IMR-90 (cell line): Measurements from ENCODE around the gene VOPP1. TPM values are rescaled to one million over a fixed set of nuclear protein-coding genes. Genes with fewer than 3 reads are reported as not detected.

ENCODE experiments used
- ATAC-seq: fragments of 200-7000 bp; cut with Tn5 transposase; 2 replicates; pipeline ENCODE4 v1.9.1; 2020; ENCODE audit warnings: low read depth, mild to moderate bottlenecking, moderate library complexity
- BruUV-seq: library from RNA; stranded (reverse); fragments of 400-500 nt; replicated peaks from 2 replicates; lab custom pipeline; 2021; lab: Mats Ljungman, UMichigan
- CTCF ChIA-PET: fragments of 300-600 bp; formaldehyde crosslinking; extraction: SDS; loops from one replicate; lab custom pipeline; 2021; ENCODE audit warnings: antibody characterized with exemption; lab: Yijun Ruan, JAX
- POLR2A ChIA-PET: fragments of 300-600 bp; sonication (Branson Sonifier 250); formaldehyde crosslinking; loops from one replicate; lab custom pipeline; 2022; ENCODE audit warnings: antibody characterized with exemption; ENCODE audit not compliant: unreplicated experiment; lab: Charles Lee
- DNase-seq: peaks from one replicate; pipeline ENCODE4 v3.0.0; 2013
- H2AFZ ChIP-seq: replicated peaks from 2 replicates; pipeline ENCODE3; 2013; ENCODE audit warnings: low read length, mild to moderate bottlenecking; ENCODE audit not compliant: poor library complexity
- H2AK5ac ChIP-seq: 2 replicates; pipeline ENCODE4 v1.6.1; 2013; ENCODE audit warnings: low read depth, low read length, inconsistent platforms
- H2AK9ac ChIP-seq: replicated peaks from 2 replicates; pipeline ENCODE3; 2013; ENCODE audit warnings: mild to moderate bottlenecking, low read depth, low read length, moderate library complexity; ENCODE audit not compliant: poor library complexity
- H2BK120ac ChIP-seq: 2 replicates; pipeline ENCODE4 v1.6.1; 2013; ENCODE audit warnings: low read depth, low read length, inconsistent platforms
- H2BK15ac ChIP-seq: 3 replicates; pipeline ENCODE4 v1.6.1; 2013; ENCODE audit warnings: low read depth, low read length, inconsistent platforms
- H2BK20ac ChIP-seq: 2 replicates; pipeline ENCODE4 v1.6.1; 2013; ENCODE audit warnings: low read depth, mild to moderate bottlenecking, inconsistent platforms, low read length, moderate library complexity
- H2BK5ac ChIP-seq: 2 replicates; pipeline ENCODE4 v1.6.1; 2013; ENCODE audit warnings: mild to moderate bottlenecking, low read depth, low read length, inconsistent platforms; ENCODE audit not compliant: poor library complexity, severe bottlenecking
- H3K14ac ChIP-seq: replicated peaks from 2 replicates; pipeline ENCODE4 v1.6.1; 2013; ENCODE audit warnings: low read depth, low read length, inconsistent platforms
- H3K18ac ChIP-seq: 2 replicates; pipeline ENCODE4 v1.6.1; 2013; ENCODE audit warnings: low read depth, low read length, control low read depth
- H3K23ac ChIP-seq: 2 replicates; pipeline ENCODE4 v1.6.1; 2013; ENCODE audit warnings: low read depth, low read length, inconsistent platforms
- H3K27ac ChIP-seq: 2 replicates; pipeline ENCODE4 v1.5.1; 2013; ENCODE audit warnings: mild to moderate bottlenecking, control low read depth, low read length; ENCODE audit not compliant: insufficient read depth
- H3K27me3 ChIP-seq: 2 replicates; pipeline ENCODE4 v1.6.1; 2013; ENCODE audit warnings: low read length; ENCODE audit not compliant: control insufficient read depth, insufficient read depth
- H3K36me3 ChIP-seq: 2 replicates; pipeline ENCODE4 v1.6.1; 2013; ENCODE audit warnings: low read length, mixed read lengths; ENCODE audit not compliant: control insufficient read depth, insufficient read depth
- H3K4ac ChIP-seq: 2 replicates; pipeline ENCODE4 v1.6.1; 2013; ENCODE audit warnings: low read depth, low read length, inconsistent platforms
- H3K4me1 ChIP-seq: 2 replicates; pipeline ENCODE4 v1.6.1; 2013; ENCODE audit warnings: low read length, mixed read lengths; ENCODE audit not compliant: control insufficient read depth, insufficient read depth
- H3K4me2 ChIP-seq: 2 replicates; pipeline ENCODE4 v1.6.1; 2013; ENCODE audit warnings: low read depth, mild to moderate bottlenecking, control low read depth, low read length, moderate library complexity
- H3K4me3 ChIP-seq: 2 replicates; pipeline ENCODE4 v1.5.1; 2013; ENCODE audit warnings: low read depth, mild to moderate bottlenecking, control low read depth, low read length, moderate library complexity; ENCODE audit not compliant: insufficient read depth
- H3K56ac ChIP-seq: 2 replicates; pipeline ENCODE4 v1.6.1; 2013; ENCODE audit warnings: low read length, inconsistent platforms; ENCODE audit not compliant: insufficient read depth; ENCODE audit errors: extremely low read depth
- H3K79me1 ChIP-seq, 2 experiments: 2 replicates each; pipeline ENCODE4 v1.6.1; 2013; ENCODE audit warnings: low read length in 2 of 2, inconsistent platforms in 1 of 2, low read depth in 1 of 2
- H3K9ac ChIP-seq: 2 replicates; pipeline ENCODE4 v1.6.1; 2013; ENCODE audit warnings: low read depth, low read length, control low read depth
- H3K9me1 ChIP-seq: 2 replicates; pipeline ENCODE4 v1.6.1; 2013; ENCODE audit warnings: low read length, inconsistent platforms; ENCODE audit not compliant: insufficient read depth
- H3K9me3 ChIP-seq: 2 replicates; pipeline ENCODE4 v1.6.1; 2013; ENCODE audit warnings: low read length; ENCODE audit not compliant: control insufficient read depth, insufficient read depth
- H4K20me1 ChIP-seq: 2 replicates; pipeline ENCODE4 v1.6.1; 2013; ENCODE audit warnings: low read length, inconsistent platforms; ENCODE audit not compliant: insufficient read depth
- H4K5ac ChIP-seq: 2 replicates; pipeline ENCODE4 v1.6.1; 2013; ENCODE audit warnings: mild to moderate bottlenecking, low read depth, low read length, control low read depth
- H4K8ac ChIP-seq, 2 experiments: 2 replicates each; pipeline ENCODE4 v1.6.1; 2013; ENCODE audit warnings: low read depth in 2 of 2, low read length in 2 of 2, control low read depth in 1 of 2, inconsistent platforms in 1 of 2
- H4K91ac ChIP-seq: 2 replicates; pipeline ENCODE4 v1.6.1; 2013; ENCODE audit warnings: low read depth, low read length, inconsistent platforms; ENCODE audit not compliant: insufficient read depth
- BHLHE40 ChIP-seq: fragments of 150-350 bp; IDR thresholded peaks from 2 replicates; pipeline ENCODE4 v1.6.1; 2016; ENCODE audit warnings: mild to moderate bottlenecking, low read depth, low read length
- CEBPB ChIP-seq: IDR thresholded peaks from 2 replicates; pipeline ENCODE4 v1.6.1; 2012; ENCODE audit warnings: low read depth, low read length, improper control_type of control experiment
- CHD1 ChIP-seq: IDR thresholded peaks from 2 replicates; pipeline ENCODE4 v1.6.1; 2012; ENCODE audit warnings: low read depth, low read length, improper control_type of control experiment
- CTCF ChIP-seq: conservative IDR thresholded peaks from 2 replicates; pipeline ENCODE4 v1.5.1; 2012; ENCODE audit warnings: mild to moderate bottlenecking, low read depth, low read length, improper control_type of control experiment
- ELK1 ChIP-seq: fragments of 150-350 bp; IDR thresholded peaks from 2 replicates; pipeline ENCODE4 v1.6.1; 2016; ENCODE audit warnings: low read depth, mild to moderate bottlenecking, low read length, moderate library complexity, borderline replicate concordance
- FOS ChIP-seq: fragments of 150-350 bp; IDR thresholded peaks from 2 replicates; pipeline ENCODE4 v1.6.1; 2016; ENCODE audit warnings: low read depth, low read length
- MAFK ChIP-seq: IDR thresholded peaks from 2 replicates; pipeline ENCODE4 v1.6.1; 2012; ENCODE audit warnings: low read depth, low read length, improper control_type of control experiment
- MAZ ChIP-seq: IDR thresholded peaks from 2 replicates; pipeline ENCODE4 v1.6.1; 2012; ENCODE audit warnings: low read depth, mild to moderate bottlenecking, low read length, improper control_type of control experiment, moderate library complexity, borderline replicate concordance
- MXI1 ChIP-seq: IDR thresholded peaks from 2 replicates; pipeline ENCODE4 v1.6.1; 2012; ENCODE audit warnings: low read depth, mild to moderate bottlenecking, low read length, moderate library complexity, borderline replicate concordance
- NFE2L2 ChIP-seq: fragments of 150-350 bp; IDR thresholded peaks from 2 replicates; pipeline ENCODE4 v1.6.1; 2016; ENCODE audit warnings: low read depth, mild to moderate bottlenecking, low read length
- POLR2A ChIP-seq: IDR thresholded peaks from 2 replicates; pipeline ENCODE4 v1.6.1; 2012; ENCODE audit warnings: mild to moderate bottlenecking, low read depth, low read length
- RAD21 ChIP-seq: IDR thresholded peaks from 2 replicates; pipeline ENCODE4 v1.6.1; 2012; ENCODE audit warnings: low read length, improper control_type of control experiment
- RCOR1 ChIP-seq: IDR thresholded peaks from 2 replicates; pipeline ENCODE4 v1.6.1; 2012; ENCODE audit warnings: mild to moderate bottlenecking, low read length, improper control_type of control experiment; ENCODE audit not compliant: insufficient replicate concordance
- RFX5 ChIP-seq: IDR thresholded peaks from 2 replicates; pipeline ENCODE4 v1.8.0; 2012; ENCODE audit warnings: low read depth, mild to moderate bottlenecking, low read length, moderate library complexity
- SMC3 ChIP-seq: fragments of 150-350 bp; IDR thresholded peaks from 2 replicates; pipeline ENCODE4 v1.6.1; 2016; ENCODE audit warnings: low read depth, mild to moderate bottlenecking, antibody characterized with exemption, low read length, moderate library complexity
- USF2 ChIP-seq: fragments of 150-350 bp; IDR thresholded peaks from 2 replicates; pipeline ENCODE4 v1.6.1; 2017; ENCODE audit warnings: mild to moderate bottlenecking, antibody characterized with exemption, low read length, low read depth
- WGBS, 2 experiments: methylation state at CpG; one replicate each; pipeline versions ENCODE4 v1.1.5 to v1.1.7; 2013; ENCODE audit warnings: missing lambda C conversion rate in 2 of 2; ENCODE audit not compliant: insufficient read length in 1 of 2; ENCODE audit errors: extremely low coverage in 2 of 2; 5-methylcytosine and 5-hydroxymethylcytosine counted together
- dilution Hi-C: fragments of 300-500 bp; cut with HindIII; formaldehyde crosslinking; loops from one replicate; pipeline ENCODE4 v1.14.3; 2018; ENCODE audit warnings: low sequenced_read_pairs; ENCODE audit not compliant: unreplicated experiment
- in situ Hi-C: fragments of 300-500 bp; cut with MboI; formaldehyde crosslinking; loops from 3 replicates; pipeline ENCODE4 v1.14.3; 2019; ENCODE audit warnings: low sequenced_read_pairs, inconsistent platforms, mixed read lengths
- intact Hi-C: fragments of 100-400 bp; cut with micrococcal nuclease; formaldehyde crosslinking; loops from 2 replicates; pipeline ENCODE4 v1.10.0; 2022
- polyA plus RNA-seq, 3 experiments: library from polyadenylated mRNA; depleted of rRNA; stranded (reverse); fragments of >200 nt; gene quantifications; 2 replicates each; pipeline ENCODE4 v1.2.3, GENCODE V29; 2012; ENCODE audit warnings: low replicate concordance in 1 of 3
- total RNA-seq: library from RNA; depleted of rRNA; stranded (reverse); fragments of >200 nt; gene quantifications from 2 replicates; pipeline ENCODE4 v1.2.3, GENCODE V29; 2012

VOPP1 gene
- total and polyA plus RNA-seq, 2 of the 4 experiments (the other 2 are of a cell fraction) = 60.2 to 94.5 TPM

- TF ChIP-seq MAZ (no peak), POLR2A (no peak), CTCF (no peak), ELK1 (no peak), CEBPB (no peak), SMC3 (no peak), RCOR1 (no peak), CHD1 (no peak), BHLHE40 (no peak), USF2 (no peak), MAFK (no peak), NFE2L2 (no peak), RAD21 (no peak), FOS (no peak), RFX5 (no peak), MXI1 (no peak)
- peak overlapping the region; percentile 52; the same call in 1 of the 2 replicates for H4K91ac ChIP-seq
- dilution Hi-C loops (no loop called here), intact Hi-C loops (no loop called here), in situ Hi-C loops (no loop called here)
- no peak overlapping the region for H3K18ac ChIP-seq
- no peaks in the 10 kb centered on the region for H3K9me3 ChIP-seq
- H3K79me1 ChIP-seq = 0 out of 4 replicates have a peak, but pooled peaks cover 0 to 7% of the 10 kb centered on the region in 2 experiments
- peak overlapping the region; percentile 31 for H2BK5ac ChIP-seq
- H3K4me2 ChIP-seq = peak overlapping the region; percentile 58
- peak; percentile 24 for DNase-seq
- H3K4me1 ChIP-seq = peaks cover 16% of the 10 kb centered on the region
- no peak overlapping the region for H2BK20ac ChIP-seq
- CTCF ChIA-PET = interaction anchor here (1.0 to 1.4 kb wide), 4 partner anchors 9 to 170 kb away, joined by 3 to 4 read pairs (median 3); no protein-coding TSS in a partner anchor
- H4K5ac ChIP-seq = no peak overlapping the region; the same call in 1 of the 2 replicates
- H2AFZ ChIP-seq = peak overlapping the region; percentile 28
- peak overlapping the region; percentile 8 for H2AK9ac ChIP-seq
- peak overlapping the region; percentile 53; the same call in 1 of the 2 replicates for H3K14ac ChIP-seq
- H3K23ac ChIP-seq = peak overlapping the region; percentile 32; the same call in 1 of the 2 replicates
- no peaks in the 10 kb centered on the region for H3K27me3 ChIP-seq
- no peak overlapping the region for H2AK5ac ChIP-seq
- H3K36me3 ChIP-seq = peaks cover 7% of the 10 kb centered on the region
- peak; percentile 5 for ATAC-seq
- BruUV-seq = no TSS peak
- no peak overlapping the region for H3K27ac ChIP-seq
- POLR2A ChIA-PET = no interaction called here
- H3K4ac ChIP-seq = peak overlapping the region; percentile 42; the same call in 1 of the 2 replicates
- peak overlapping the region; percentile 10; the same call in 1 of the 2 replicates for H2BK120ac ChIP-seq
- H4K20me1 ChIP-seq = 0 out of 2 replicates have a peak, but pooled peaks cover 3% of the 10 kb centered on the region
- H3K56ac ChIP-seq = no peak overlapping the region
- no peak overlapping the region for H2BK15ac ChIP-seq
- WGBS, 2 experiments = 55% methylated on average over 3 of the region's 5 CpGs; no CpG with 5 or more reads in 1 of the 2 experiments
- H3K4me3 ChIP-seq = no peak overlapping the region
- H4K8ac ChIP-seq = peak overlapping the region in 1 of 2 experiments; percentile 33; a peak in 1 of 4 replicates
- H3K9me1 ChIP-seq = peaks cover 9% of the 10 kb centered on the region
- H3K9ac ChIP-seq = no peak overlapping the region
Measured at GRCh38 chr7:55423891-55424290, 148.4 kb downstream of the VOPP1 start.
